Measurements from ENCODE around the gene PROM2. TPM values are rescaled to one million over a fixed set of nuclear protein-coding genes. Genes with fewer than 3 reads are reported as not detected.

Gene PROM2
- total and polyA plus RNA-seq, 2 experiments from 2014 or later, result 2.1 to 2.2 TPM

DNA sequence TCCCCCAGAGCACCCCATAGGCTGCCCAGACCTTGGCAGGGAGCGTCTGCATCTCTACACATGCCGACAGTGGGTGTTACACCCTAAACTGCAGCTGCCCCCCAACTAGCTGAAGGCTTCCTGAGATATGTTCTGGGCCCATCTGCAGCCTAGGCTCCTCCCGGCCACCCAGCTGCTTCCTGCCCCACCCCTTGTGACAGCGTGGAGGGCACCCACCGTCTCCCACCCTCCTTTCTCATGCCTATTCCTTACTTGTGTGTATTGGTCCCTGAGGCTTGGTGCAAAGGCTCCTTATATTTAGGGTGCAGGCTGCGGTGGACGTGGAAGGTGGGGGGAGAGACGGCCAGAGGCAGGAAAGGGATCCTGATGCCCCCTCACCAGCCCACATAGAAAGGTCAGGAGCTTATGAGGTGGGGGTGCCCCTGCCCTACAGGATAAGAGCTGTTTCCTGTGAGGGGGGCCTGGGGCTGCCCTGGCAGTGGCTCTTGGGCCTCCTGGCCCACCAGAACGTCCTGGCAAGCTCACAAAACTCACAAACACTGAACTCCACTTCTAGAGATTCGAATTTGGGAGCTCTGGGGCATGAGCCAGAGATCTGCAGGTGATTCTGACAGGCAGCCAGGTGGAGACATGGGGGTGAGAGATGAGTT, 7.3 kb upstream of the PROM2 start:
- H3K4me1 ChIP-seq (ENCODE audit: insufficient read depth), result no peaks in the 10 kb centered on the region
- Mint-ChIP-seq H3K9me3 (no peaks in the 10 kb centered on the region; the same call in 2 of the 3 replicates), H3K36me3 (ENCODE audit: low read depth) (no peaks in the 10 kb centered on the region; the same call in 2 of the 3 replicates), H3K27me3 (ENCODE audit: insufficient read depth, low read depth, poor library complexity) (peaks cover 16% of the 10 kb centered on the region), H3K4me1 (peaks cover 2% of the 10 kb centered on the region; the same call in 2 of the 3 replicates), H3K4me3 (no peak overlapping the region), H3K27ac (no peak overlapping the region)
- no peak overlapping the region for H3K4me3 ChIP-seq
- no peaks in the 10 kb centered on the region for H3K79me2 ChIP-seq (replicated peaks; ENCODE audit: insufficient read depth)
- H3K9me2 ChIP-seq (ENCODE audit: insufficient read depth), result no peaks in the 10 kb centered on the region
- H4K20me1 ChIP-seq (replicated peaks; ENCODE audit: insufficient read depth), result no peaks in the 10 kb centered on the region
- DNase-seq (ENCODE audit: low spot score), result no peak
- H3K27ac ChIP-seq (ENCODE audit: low read depth), result no peak overlapping the region
- H2AFZ ChIP-seq, result no peak overlapping the region
- TF ChIP-seq CREB1 (CRISPR knock-in tag; IDR thresholded peaks at IDR 0.05; ENCODE audit: low read depth), result no peak
- TF ChIP-seq, protein P1, sequence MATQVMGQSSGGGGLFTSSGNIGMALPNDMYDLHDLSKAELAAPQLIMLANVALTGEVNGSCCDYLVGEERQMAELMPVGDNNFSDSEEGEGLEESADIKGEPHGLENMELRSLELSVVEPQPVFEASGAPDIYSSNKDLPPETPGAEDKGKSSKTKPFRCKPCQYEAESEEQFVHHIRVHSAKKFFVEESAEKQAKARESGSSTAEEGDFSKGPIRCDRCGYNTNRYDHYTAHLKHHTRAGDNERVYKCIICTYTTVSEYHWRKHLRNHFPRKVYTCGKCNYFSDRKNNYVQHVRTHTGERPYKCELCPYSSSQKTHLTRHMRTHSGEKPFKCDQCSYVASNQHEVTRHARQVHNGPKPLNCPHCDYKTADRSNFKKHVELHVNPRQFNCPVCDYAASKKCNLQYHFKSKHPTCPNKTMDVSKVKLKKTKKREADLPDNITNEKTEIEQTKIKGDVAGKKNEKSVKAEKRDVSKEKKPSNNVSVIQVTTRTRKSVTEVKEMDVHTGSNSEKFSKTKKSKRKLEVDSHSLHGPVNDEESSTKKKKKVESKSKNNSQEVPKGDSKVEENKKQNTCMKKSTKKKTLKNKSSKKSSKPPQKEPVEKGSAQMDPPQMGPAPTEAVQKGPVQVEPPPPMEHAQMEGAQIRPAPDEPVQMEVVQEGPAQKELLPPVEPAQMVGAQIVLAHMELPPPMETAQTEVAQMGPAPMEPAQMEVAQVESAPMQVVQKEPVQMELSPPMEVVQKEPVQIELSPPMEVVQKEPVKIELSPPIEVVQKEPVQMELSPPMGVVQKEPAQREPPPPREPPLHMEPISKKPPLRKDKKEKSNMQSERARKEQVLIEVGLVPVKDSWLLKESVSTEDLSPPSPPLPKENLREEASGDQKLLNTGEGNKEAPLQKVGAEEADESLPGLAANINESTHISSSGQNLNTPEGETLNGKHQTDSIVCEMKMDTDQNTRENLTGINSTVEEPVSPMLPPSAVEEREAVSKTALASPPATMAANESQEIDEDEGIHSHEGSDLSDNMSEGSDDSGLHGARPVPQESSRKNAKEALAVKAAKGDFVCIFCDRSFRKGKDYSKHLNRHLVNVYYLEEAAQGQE (IDR thresholded peaks at IDR 0.05; ENCODE audit: unreplicated experiment), result no peak
- TF ChIP-seq, protein P2, sequence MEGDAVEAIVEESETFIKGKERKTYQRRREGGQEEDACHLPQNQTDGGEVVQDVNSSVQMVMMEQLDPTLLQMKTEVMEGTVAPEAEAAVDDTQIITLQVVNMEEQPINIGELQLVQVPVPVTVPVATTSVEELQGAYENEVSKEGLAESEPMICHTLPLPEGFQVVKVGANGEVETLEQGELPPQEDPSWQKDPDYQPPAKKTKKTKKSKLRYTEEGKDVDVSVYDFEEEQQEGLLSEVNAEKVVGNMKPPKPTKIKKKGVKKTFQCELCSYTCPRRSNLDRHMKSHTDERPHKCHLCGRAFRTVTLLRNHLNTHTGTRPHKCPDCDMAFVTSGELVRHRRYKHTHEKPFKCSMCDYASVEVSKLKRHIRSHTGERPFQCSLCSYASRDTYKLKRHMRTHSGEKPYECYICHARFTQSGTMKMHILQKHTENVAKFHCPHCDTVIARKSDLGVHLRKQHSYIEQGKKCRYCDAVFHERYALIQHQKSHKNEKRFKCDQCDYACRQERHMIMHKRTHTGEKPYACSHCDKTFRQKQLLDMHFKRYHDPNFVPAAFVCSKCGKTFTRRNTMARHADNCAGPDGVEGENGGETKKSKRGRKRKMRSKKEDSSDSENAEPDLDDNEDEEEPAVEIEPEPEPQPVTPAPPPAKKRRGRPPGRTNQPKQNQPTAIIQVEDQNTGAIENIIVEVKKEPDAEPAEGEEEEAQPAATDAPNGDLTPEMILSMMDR (conservative IDR thresholded peaks at IDR 0.05; ENCODE audit: low read depth in 2 of 2), result no peak
- no peak for TF ChIP-seq JUNB (IDR thresholded peaks at IDR 0.05; ENCODE audit: unreplicated experiment)
- no peak for TF ChIP-seq POLR2AphosphoS5 (IDR thresholded peaks at IDR 0.05; ENCODE audit: low read depth)
- no peak for TF ChIP-seq NANOG (IDR thresholded peaks at IDR 0.05; ENCODE audit: borderline replicate concordance)
- H3K36me3 ChIP-seq (ENCODE audit: insufficient read depth), result no peaks in the 10 kb centered on the region
- no peak overlapping the region for H3K4me2 ChIP-seq
- no peaks in the 10 kb centered on the region for H3F3A ChIP-seq (replicated peaks; ENCODE audit: low read depth)
- no peaks in the 10 kb centered on the region for H3K27me3 ChIP-seq (ENCODE audit: insufficient read depth)
- ATAC-seq, result no peak

GRCh38 chr2:95267458-95268210, 6.6 kb upstream of the PROM2 start:
- H3K27ac ChIP-seq (ENCODE audit: low read depth), result no peak overlapping the region
- H3K36me3 Mint-ChIP-seq (ENCODE audit: low read depth), result no peaks in the 10 kb centered on the region; the same call in 2 of the 3 replicates
- H3K27ac Mint-ChIP-seq, result no peak overlapping the region
- no peaks in the 10 kb centered on the region; the same call in 2 of the 3 replicates for H3K9me3 Mint-ChIP-seq
- no peaks in the 10 kb centered on the region for H3K27me3 ChIP-seq (ENCODE audit: insufficient read depth)
- H3K4me3 ChIP-seq, result no peak overlapping the region
- no peak overlapping the region for H3K4me2 ChIP-seq
- H2AFZ ChIP-seq, result no peak overlapping the region
- no peaks in the 10 kb centered on the region for H3K79me2 ChIP-seq (replicated peaks; ENCODE audit: insufficient read depth)
- H3K9me2 ChIP-seq (ENCODE audit: insufficient read depth), result no peaks in the 10 kb centered on the region
- H4K20me1 ChIP-seq (replicated peaks; ENCODE audit: insufficient read depth), result no peaks in the 10 kb centered on the region
- H3K4me3 Mint-ChIP-seq, result no peak overlapping the region
- H3K4me1 ChIP-seq (ENCODE audit: insufficient read depth), result no peaks in the 10 kb centered on the region
- H3K4me1 Mint-ChIP-seq, result peaks cover 2% of the 10 kb centered on the region; the same call in 1 of the 3 replicates
- TF ChIP-seq ZNF462 (CRISPR knock-in tag; IDR thresholded peaks at IDR 0.05) (no peak), CREB1 (CRISPR knock-in tag; IDR thresholded peaks at IDR 0.05; ENCODE audit: low read depth) (no peak), STAT1 (IDR thresholded peaks at IDR 0.05; ENCODE audit: unreplicated experiment) (no peak)
- no peak for DNase-seq (ENCODE audit: low spot score)
- ATAC-seq, result no peak
- no peaks in the 10 kb centered on the region for H3K36me3 ChIP-seq (ENCODE audit: insufficient read depth)
- H3F3A ChIP-seq (replicated peaks; ENCODE audit: low read depth), result no peaks in the 10 kb centered on the region
- H3K27me3 Mint-ChIP-seq (ENCODE audit: insufficient read depth, low read depth, poor library complexity), result peaks cover 14% of the 10 kb centered on the region

All from GM23338 (cell line).